ENCODE data around the gene PKLR.
A peak's percentile ranks its signal among the peaks of the same experiment; 100 is the strongest.

Gene PKLR

DNA sequence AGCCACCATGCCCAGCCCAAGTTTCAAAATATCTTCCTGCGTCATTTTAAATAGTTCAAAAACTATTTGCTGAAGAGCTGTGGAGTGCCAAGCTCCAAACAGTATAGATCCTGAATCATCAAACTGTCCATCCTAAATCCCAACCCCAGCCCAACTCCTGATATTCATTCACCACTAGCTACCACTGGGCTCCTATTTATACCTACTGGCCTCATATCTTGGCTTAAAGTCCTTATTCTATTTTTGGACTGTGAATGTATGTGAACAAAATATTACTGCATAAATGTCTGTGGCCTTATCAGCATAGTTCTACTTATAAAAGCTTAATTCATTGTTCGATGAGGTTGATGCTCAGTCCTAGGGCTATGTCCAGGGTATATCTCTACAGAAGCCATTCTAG is 33.9 kb downstream of the PKLR start:
- H3K4me3 ChIP-seq (ENCODE audit: low read depth, low read length), result no peak overlapping the region
- H3K9me3 ChIP-seq, result no peaks in the 10 kb centered on the region
- TF ChIP-seq, protein P1, sequence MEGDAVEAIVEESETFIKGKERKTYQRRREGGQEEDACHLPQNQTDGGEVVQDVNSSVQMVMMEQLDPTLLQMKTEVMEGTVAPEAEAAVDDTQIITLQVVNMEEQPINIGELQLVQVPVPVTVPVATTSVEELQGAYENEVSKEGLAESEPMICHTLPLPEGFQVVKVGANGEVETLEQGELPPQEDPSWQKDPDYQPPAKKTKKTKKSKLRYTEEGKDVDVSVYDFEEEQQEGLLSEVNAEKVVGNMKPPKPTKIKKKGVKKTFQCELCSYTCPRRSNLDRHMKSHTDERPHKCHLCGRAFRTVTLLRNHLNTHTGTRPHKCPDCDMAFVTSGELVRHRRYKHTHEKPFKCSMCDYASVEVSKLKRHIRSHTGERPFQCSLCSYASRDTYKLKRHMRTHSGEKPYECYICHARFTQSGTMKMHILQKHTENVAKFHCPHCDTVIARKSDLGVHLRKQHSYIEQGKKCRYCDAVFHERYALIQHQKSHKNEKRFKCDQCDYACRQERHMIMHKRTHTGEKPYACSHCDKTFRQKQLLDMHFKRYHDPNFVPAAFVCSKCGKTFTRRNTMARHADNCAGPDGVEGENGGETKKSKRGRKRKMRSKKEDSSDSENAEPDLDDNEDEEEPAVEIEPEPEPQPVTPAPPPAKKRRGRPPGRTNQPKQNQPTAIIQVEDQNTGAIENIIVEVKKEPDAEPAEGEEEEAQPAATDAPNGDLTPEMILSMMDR (IDR thresholded peaks at IDR 0.05; ENCODE audit: low read depth, low read length), result no peak
- no peaks in the 10 kb centered on the region for H3K27me3 ChIP-seq
- H3K4me1 ChIP-seq, result no peaks in the 10 kb centered on the region
- DNase-seq, result no peak
- H3K36me3 ChIP-seq, result peaks cover 83% of the 10 kb centered on the region

DNA sequence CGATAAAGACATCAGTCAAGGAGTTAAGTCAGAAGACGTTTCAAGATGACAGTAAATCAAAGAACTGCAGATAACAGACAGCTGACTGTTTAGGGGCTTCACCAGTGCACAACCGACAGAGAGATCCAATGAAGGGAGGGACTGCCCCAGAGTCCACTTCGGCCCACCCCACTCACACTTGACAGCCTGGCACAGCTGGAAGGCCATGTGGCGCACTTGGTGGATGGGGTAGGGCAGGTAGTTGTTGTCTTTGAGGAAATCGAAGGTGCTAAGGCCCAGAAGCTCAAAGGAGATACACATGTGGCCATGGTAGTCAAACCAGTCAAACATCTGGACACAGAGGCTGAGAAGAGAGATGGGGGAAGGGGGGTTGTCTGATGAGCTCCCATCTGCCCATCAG is 34.7 kb downstream of the PKLR start:
- TF ChIP-seq, protein P1 (IDR thresholded peaks at IDR 0.05; ENCODE audit: low read depth, low read length), result no peak
- DNase-seq, result no peak
- peaks cover 80% of the 10 kb centered on the region for H3K36me3 ChIP-seq
- no peaks in the 10 kb centered on the region for H3K27me3 ChIP-seq
- no peaks in the 10 kb centered on the region for H3K4me1 ChIP-seq
- no peak overlapping the region for H3K4me3 ChIP-seq (ENCODE audit: low read depth, low read length)
- no peaks in the 10 kb centered on the region for H3K9me3 ChIP-seq

DNA sequence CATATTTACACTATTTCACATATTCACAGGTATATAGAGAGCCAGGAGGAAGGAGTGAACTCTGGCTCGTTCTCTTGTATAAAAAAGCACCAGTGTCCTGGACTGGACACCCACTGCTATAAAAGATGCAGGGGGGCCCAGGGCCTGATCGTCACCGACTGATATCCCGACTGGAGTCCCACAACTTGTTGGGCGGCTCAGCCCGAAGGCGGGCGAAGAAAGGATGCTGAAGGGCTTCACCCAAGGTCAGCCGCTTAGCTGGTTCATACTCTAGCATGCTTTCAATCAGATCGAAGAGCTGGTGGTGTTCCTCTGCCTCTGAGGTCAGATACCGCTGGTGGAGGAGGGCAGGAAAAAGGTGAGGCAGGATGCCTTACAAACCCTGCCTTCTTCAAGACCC is 38.2 kb downstream of the PKLR start:
- H3K9me3 ChIP-seq, result no peaks in the 10 kb centered on the region
- no peaks in the 10 kb centered on the region for H3K4me1 ChIP-seq
- TF ChIP-seq, protein P1 (IDR thresholded peaks at IDR 0.05; ENCODE audit: low read depth, low read length), result no peak
- H3K4me3 ChIP-seq (ENCODE audit: low read depth, low read length), result no peak overlapping the region
- DNase-seq, result no peak
- no peaks in the 10 kb centered on the region for H3K27me3 ChIP-seq
- peaks cover 61% of the 10 kb centered on the region for H3K36me3 ChIP-seq

DNA sequence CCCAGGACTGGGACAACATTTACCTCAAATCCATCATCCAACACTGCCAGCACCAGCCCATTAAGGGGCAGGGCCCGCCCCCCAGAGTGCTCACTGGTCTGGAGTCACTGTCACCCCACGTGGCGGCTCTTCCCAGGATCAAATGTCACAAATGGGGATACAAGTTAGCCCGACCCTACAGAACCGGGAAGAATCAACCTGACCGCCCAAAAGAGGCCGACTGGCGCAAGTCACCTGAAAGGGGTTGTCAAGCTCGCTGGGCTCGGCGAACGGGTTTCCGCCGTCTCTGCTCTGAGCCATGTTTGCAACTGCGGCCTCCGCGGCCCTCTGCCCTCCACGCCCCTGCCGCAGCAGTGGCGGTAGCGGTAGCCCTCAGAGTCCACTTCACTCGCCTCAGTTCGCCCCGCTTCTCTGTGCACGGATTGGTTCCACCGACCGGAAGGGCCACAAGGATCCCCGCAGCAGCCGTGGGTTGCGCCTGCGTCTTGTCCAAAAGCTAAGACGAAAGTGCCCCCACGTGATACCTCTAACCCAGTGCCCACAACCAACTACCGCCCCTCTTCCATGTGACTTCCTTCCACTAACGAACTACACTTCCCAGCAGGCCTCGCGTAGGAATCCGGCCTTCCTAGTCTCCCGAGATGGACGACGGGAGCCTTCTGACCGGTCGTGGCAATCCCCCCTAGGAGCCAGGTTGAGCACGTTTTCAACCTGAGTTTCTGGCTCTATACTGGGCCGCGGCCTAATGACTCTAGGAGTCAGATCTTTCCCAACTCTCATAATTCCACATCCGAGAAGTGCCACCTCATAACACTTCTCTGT is 39.2 kb downstream of the PKLR start, which contains the start of gene SCAMP3:
TSS of gene SCAMP3 (minus strand) at position 509 of the 822 bp plus-strand sequence. CDS start at position 300, 209 bp downstream.
- Histone ChIP-seq H3K4me3 (ENCODE audit: low read depth, low read length) (peak within 1 kb of the TSS; percentile 97), H3K27me3 (no peaks in the 10 kb centered on the region), H3K9me3 (no peaks in the 10 kb centered on the region), H3K36me3 (peaks cover 51% of the 10 kb centered on the region), H3K4me1 (no peaks in the 10 kb centered on the region)
- DNase-seq, result peak; percentile 96
- TF ChIP-seq, protein P1 (IDR thresholded peaks at IDR 0.05; ENCODE audit: low read depth, low read length), result no peak

DNA sequence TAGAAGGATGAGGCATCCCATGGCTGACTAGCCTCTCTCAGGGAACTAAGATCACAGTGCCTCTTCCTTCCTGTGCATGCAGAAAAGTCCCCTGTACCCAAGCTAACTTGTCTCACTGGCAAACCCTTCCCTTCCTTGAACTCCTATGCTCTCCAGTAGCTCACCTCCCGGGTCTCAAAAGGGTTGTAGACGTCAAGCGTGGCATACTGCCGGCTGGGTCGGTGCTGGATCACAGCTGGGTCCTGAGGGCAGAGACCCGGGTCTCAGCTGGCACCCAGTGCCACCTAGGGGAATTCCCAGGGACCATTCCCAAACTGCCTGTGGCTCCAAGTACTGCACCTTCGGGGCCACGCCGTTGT is 39.8 kb downstream of the PKLR start:
- Histone ChIP-seq H3K9me3 (no peaks in the 10 kb centered on the region), H3K36me3 (peaks cover 45% of the 10 kb centered on the region), H3K27me3 (no peaks in the 10 kb centered on the region), H3K4me3 (ENCODE audit: low read depth, low read length) (peak overlapping the region; percentile 97), H3K4me1 (no peaks in the 10 kb centered on the region)
- DNase-seq, result no peak
- TF ChIP-seq, protein P1 (IDR thresholded peaks at IDR 0.05; ENCODE audit: low read depth, low read length), result peak; percentile 14

DNA sequence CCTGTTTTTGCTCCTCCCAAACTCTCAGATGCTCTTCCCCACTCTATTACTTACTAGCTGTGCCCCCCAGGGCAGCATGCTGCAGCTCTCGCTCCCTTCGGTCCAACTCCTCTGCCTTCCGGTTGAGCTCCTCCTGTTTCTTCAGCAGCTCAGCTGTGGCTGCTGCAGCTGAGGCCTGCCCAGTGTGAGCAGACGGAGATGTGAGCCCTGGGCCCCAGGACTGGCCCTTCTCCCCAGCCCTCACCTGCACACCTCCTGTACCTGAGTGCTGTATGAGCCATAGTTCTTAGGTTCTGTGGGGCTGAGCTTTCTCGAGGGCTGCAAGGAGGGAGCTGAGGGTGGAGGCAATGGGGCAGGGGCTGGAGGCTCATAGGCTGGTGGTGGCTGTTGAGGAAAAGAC is 41.0 kb downstream of the PKLR start:
- DNase-seq, result no peak
- Histone ChIP-seq H3K27me3 (no peaks in the 10 kb centered on the region), H3K36me3 (peaks cover 35% of the 10 kb centered on the region), H3K4me1 (no peaks in the 10 kb centered on the region), H3K9me3 (no peaks in the 10 kb centered on the region), H3K4me3 (ENCODE audit: low read depth, low read length) (no peak overlapping the region)
- TF ChIP-seq, protein P1 (IDR thresholded peaks at IDR 0.05; ENCODE audit: low read depth, low read length), result no peak
